ENCODE measurements around the gene RNF123.

The RNF123 gene

GRCh38 chr3:49689046-49689907 is at the start of gene RNF123, which contains the start of gene MST1:
Gene RNF123, plus strand, starts transcription at chr3:49689557. Its CDS starts 1,609 bp downstream, at chr3:49691166.
Gene MST1, minus strand, starts transcription at chr3:49689474. Its CDS starts 783 bp downstream, at chr3:49688691.
- TF ChIP-seq, protein P1, sequence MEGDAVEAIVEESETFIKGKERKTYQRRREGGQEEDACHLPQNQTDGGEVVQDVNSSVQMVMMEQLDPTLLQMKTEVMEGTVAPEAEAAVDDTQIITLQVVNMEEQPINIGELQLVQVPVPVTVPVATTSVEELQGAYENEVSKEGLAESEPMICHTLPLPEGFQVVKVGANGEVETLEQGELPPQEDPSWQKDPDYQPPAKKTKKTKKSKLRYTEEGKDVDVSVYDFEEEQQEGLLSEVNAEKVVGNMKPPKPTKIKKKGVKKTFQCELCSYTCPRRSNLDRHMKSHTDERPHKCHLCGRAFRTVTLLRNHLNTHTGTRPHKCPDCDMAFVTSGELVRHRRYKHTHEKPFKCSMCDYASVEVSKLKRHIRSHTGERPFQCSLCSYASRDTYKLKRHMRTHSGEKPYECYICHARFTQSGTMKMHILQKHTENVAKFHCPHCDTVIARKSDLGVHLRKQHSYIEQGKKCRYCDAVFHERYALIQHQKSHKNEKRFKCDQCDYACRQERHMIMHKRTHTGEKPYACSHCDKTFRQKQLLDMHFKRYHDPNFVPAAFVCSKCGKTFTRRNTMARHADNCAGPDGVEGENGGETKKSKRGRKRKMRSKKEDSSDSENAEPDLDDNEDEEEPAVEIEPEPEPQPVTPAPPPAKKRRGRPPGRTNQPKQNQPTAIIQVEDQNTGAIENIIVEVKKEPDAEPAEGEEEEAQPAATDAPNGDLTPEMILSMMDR (conservative IDR thresholded peaks at IDR 0.05; ENCODE audit: low read depth, low read length): peak; percentile 35
- peak within 1 kb of the TSS; percentile 90 for H3K4me3 ChIP-seq (ENCODE audit: low read length)
- DNase-seq (ENCODE audit: low read depth): peak; percentile 60

DNA sequence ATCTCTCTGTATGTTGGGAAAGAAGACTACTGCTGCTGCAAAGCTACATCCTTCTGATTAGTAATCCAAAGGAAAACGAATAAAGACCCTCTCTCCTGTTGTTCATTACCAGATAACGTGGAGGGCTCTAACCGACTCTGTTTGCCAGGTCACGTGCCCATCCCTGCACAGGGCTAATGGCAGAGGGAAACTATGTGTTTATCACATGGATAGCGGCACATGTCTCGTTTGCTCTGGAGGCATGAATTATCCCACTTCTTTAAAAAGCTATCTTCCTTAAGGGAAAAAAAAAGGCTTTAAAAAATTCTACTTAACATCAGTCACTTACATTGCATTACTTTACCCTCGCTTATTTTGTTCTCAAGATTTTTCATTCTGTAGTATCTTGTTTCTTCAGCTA is 48.1 kb upstream of the RNF123 start:
- TF ChIP-seq, protein P1 (conservative IDR thresholded peaks at IDR 0.05; ENCODE audit: low read depth, low read length): no peak
- DNase-seq (ENCODE audit: low read depth): no peak
- no peak overlapping the region for H3K4me3 ChIP-seq (ENCODE audit: low read length)

DNA sequence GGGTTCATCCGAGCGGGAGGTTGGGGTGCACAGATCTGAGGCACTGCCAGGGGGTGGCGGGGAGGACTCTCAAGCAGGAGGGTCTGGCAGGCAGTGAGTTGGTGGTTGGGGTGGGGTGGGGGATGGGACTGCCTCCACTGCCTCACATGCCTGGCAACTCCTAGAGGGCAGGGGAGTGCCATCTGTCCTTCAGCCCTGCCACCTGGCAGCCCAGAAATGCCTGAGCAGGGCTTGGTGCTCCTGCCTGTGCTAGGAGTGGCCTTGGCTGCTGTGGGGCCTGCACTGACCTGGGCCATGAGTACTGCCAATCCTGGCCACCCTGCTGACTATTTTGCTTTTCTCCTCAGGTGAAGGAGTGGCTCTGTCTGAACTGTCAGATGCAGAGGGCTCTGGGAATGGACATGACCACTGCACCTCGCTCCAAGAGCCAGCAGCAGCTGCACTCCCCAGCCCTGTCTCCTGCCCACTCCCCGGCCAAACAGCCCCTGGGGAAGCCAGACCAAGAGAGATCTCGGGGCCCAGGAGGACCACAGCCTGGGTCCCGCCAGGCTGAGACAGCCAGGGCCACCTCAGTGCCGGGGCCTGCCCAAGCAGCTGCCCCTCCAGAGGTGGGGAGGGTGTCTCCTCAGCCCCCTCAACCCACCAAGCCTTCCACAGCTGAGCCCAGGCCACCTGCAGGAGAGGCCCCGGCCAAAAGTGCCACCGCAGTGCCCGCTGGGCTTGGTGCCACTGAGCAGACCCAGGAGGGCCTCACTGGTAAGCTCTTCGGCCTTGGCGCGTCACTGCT is 47.2 kb upstream of the RNF123 start:
- no peak overlapping the region for H3K4me3 ChIP-seq (ENCODE audit: low read length)
- no peak for DNase-seq (ENCODE audit: low read depth)
- TF ChIP-seq, protein P1 (conservative IDR thresholded peaks at IDR 0.05; ENCODE audit: low read depth, low read length): no peak

DNA sequence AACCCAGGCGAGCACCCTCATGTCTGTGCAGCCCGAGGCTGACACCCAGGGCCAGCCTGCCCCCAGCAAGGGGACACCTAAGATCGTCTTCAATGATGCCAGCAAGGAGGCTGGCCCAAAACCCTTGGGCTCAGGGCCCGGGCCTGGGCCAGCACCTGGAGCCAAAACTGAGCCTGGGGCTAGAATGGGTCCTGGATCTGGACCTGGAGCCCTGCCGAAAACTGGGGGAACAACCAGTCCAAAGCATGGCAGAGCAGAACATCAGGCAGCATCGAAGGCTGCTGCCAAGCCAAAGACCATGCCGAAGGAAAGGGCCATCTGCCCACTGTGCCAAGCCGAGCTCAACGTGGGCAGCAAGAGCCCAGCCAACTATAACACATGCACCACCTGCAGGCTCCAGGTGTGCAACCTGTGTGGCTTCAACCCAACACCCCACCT is 46.6 kb upstream of the RNF123 start:
- TF ChIP-seq, protein P1 (conservative IDR thresholded peaks at IDR 0.05; ENCODE audit: low read depth, low read length): no peak
- DNase-seq (ENCODE audit: low read depth): no peak
- H3K4me3 ChIP-seq (ENCODE audit: low read length): no peak overlapping the region

- no peak for DNase-seq (ENCODE audit: low read depth)
- H3K4me3 ChIP-seq (ENCODE audit: low read length): no peak overlapping the region
- TF ChIP-seq, protein P1 (conservative IDR thresholded peaks at IDR 0.05; ENCODE audit: low read depth, low read length): no peak
These were observed 44.7 kb upstream of the RNF123 start for GRCh38 chr3:49644684-49645083.

DNA sequence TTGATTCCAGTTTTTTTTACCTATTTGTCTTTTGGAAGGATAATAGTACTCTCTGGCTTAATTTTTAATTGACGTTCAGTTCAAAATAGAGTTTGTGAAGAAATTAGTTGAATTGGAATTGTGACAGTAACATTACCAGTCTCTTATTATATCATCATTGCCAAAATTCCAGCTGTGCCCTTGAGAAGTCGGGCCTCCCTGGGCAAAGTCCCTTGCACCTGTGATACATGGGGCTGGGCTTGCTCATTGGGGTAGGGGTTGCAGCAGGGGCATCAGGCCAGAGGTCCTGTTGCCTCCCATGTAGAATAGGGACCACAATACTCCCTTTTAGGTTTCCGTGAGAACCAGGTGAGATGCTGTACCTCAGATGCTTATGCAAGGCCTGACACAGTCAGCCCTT is 43.1 kb upstream of the RNF123 start:
- TF ChIP-seq, protein P1 (conservative IDR thresholded peaks at IDR 0.05; ENCODE audit: low read depth, low read length): no peak
- DNase-seq (ENCODE audit: low read depth): no peak
- no peak overlapping the region for H3K4me3 ChIP-seq (ENCODE audit: low read length)
